Neural progenitor cell (in vitro differentiated cells): ENCODE data around the gene ARHGAP26. TPM values are rescaled to one million over a fixed set of nuclear protein-coding genes. Genes with fewer than 3 reads are reported as not detected.

Source experiments
- DNase-seq: peaks from one replicate; pipeline ENCODE4 v3.0.0-alpha.2; 2016; ENCODE audit warnings: low spot score
- H2AFZ ChIP-seq: fragments of 200-600 bp; sonication (generic); replicated peaks from 2 replicates; pipeline ENCODE4 v1.6.1; 2016; ENCODE audit warnings: antibody characterized with exemption
- H3F3A ChIP-seq: fragments of 200-600 bp; sonication (generic); 2 replicates; pipeline ENCODE4 v1.6.1; 2016; ENCODE audit warnings: antibody characterized with exemption, low read depth
- H3K27ac ChIP-seq: fragments of 200-600 bp; sonication (generic); 2 replicates; pipeline ENCODE4 v1.5.1; 2016; ENCODE audit warnings: mild to moderate bottlenecking
- H3K27me3 ChIP-seq: fragments of 200-600 bp; sonication (generic); 2 replicates; pipeline ENCODE4 v1.6.1; 2016; ENCODE audit warnings: mild to moderate bottlenecking, moderate library complexity
- H3K36me3 ChIP-seq: fragments of 200-600 bp; sonication (generic); 2 replicates; pipeline ENCODE4 v1.5.1; 2016
- H3K4me1 ChIP-seq: fragments of 200-600 bp; sonication (generic); 2 replicates; pipeline ENCODE4 v1.6.1; 2016; ENCODE audit warnings: mixed run types
- H3K4me2 ChIP-seq: fragments of 200-600 bp; sonication (generic); 2 replicates; pipeline ENCODE4 v1.6.1; 2016
- H3K4me3 ChIP-seq: fragments of 200-600 bp; sonication (generic); 2 replicates; pipeline ENCODE4 v1.5.1; 2016
- H3K79me2 ChIP-seq: fragments of 200-600 bp; sonication (generic); 2 replicates; pipeline ENCODE4 v1.6.1; 2016; ENCODE audit warnings: low read depth
- H3K9ac ChIP-seq: fragments of 200-600 bp; sonication (generic); 2 replicates; pipeline ENCODE4 v1.6.1; 2016
- H3K9me3 ChIP-seq: fragments of 200-600 bp; sonication (generic); 2 replicates; pipeline ENCODE4 v1.5.1; 2016; ENCODE audit warnings: low read depth
- H4K20me1 ChIP-seq: fragments of 200-600 bp; sonication (generic); 2 replicates; pipeline ENCODE4 v1.6.1; 2016; ENCODE audit warnings: low read depth
- H3K27ac Mint-ChIP-seq: 3 replicates; pipeline ENCODE4 v1.8.0; 2021; ENCODE audit warnings: mixed read lengths
- H3K27me3 Mint-ChIP-seq: 2 replicates; pipeline ENCODE4 v1.8.0; 2022; ENCODE audit warnings: low read depth, mild to moderate bottlenecking, inconsistent platforms, moderate library complexity, mixed read lengths; ENCODE audit not compliant: insufficient read depth
- H3K36me3 Mint-ChIP-seq: 3 replicates; pipeline ENCODE4 v1.8.0; 2021; ENCODE audit warnings: mixed read lengths
- H3K4me1 Mint-ChIP-seq: 3 replicates; pipeline ENCODE4 v1.8.0; 2021; ENCODE audit warnings: mixed read lengths
- H3K4me3 Mint-ChIP-seq: 3 replicates; pipeline ENCODE4 v1.8.0; 2021; ENCODE audit warnings: mild to moderate bottlenecking, moderate library complexity, mixed read lengths
- H3K9me3 Mint-ChIP-seq: 3 replicates; pipeline ENCODE4 v1.8.0; 2020; ENCODE audit warnings: mixed read lengths
- CTCF ChIP-seq: fragments of 200-600 bp; sonication (generic); IDR thresholded peaks from 2 replicates; pipeline ENCODE4 v1.5.1; 2017; ENCODE audit warnings: antibody characterized with exemption, mild to moderate bottlenecking
- EZH2 ChIP-seq: fragments of 200-600 bp; sonication (generic); IDR thresholded peaks from 2 replicates; pipeline ENCODE4 v1.6.1; 2017; ENCODE audit warnings: antibody characterized with exemption, mild to moderate bottlenecking, moderate library complexity
- EZH2phosphoT487 ChIP-seq: fragments of 200-600 bp; sonication (generic); IDR thresholded peaks from 2 replicates; pipeline ENCODE4 v1.6.1; 2017; ENCODE audit warnings: antibody characterized with exemption
- total RNA-seq: library from RNA; depleted of rRNA; stranded (reverse); fragments of >200 nt; gene quantifications from 2 replicates; pipeline ENCODE4 v1.2.3, GENCODE V29; 2015; ENCODE audit warnings: low replicate concordance

ARHGAP26 gene
- total RNA-seq, 1 donor from 2014 or later = 7.0 TPM

GRCh38 chr5:142870532-142871362 lies 100.6 kb downstream of the ARHGAP26 start:
- Histone ChIP-seq H3K4me2 (no peak overlapping the region), H3K27me3 (no peaks in the 10 kb centered on the region), H3K27ac (no peak overlapping the region), H3F3A (no peaks in the 10 kb centered on the region), H3K9me3 (no peaks in the 10 kb centered on the region), H3K9ac (no peak overlapping the region), H3K4me1 (no peaks in the 10 kb centered on the region), H3K36me3 (no peaks in the 10 kb centered on the region), H4K20me1 (no peaks in the 10 kb centered on the region), H3K4me3 (no peak overlapping the region), H2AFZ (no peak overlapping the region), H3K79me2 (no peaks in the 10 kb centered on the region)
- peaks cover 4% of the 10 kb centered on the region for H3K27me3 Mint-ChIP-seq
- peaks cover 10% of the 10 kb centered on the region for H3K4me1 Mint-ChIP-seq
- H3K36me3 Mint-ChIP-seq = no peaks in the 10 kb centered on the region
- H3K9me3 Mint-ChIP-seq = no peaks in the 10 kb centered on the region
- no peak for DNase-seq
- TF ChIP-seq EZH2 = no peak
- TF ChIP-seq EZH2phosphoT487 = no peak
- no peak for TF ChIP-seq CTCF
- H3K4me3 Mint-ChIP-seq = no peak overlapping the region
- H3K27ac Mint-ChIP-seq = no peak overlapping the region

- Histone ChIP-seq H3K27me3 (no peaks in the 10 kb centered on the region), H4K20me1 (no peaks in the 10 kb centered on the region), H3K79me2 (no peaks in the 10 kb centered on the region), H3K27ac (no peak overlapping the region), H3K4me3 (no peak overlapping the region), H3K36me3 (no peaks in the 10 kb centered on the region), H3K4me1 (no peaks in the 10 kb centered on the region), H3K9me3 (no peaks in the 10 kb centered on the region), H3K4me2 (no peak overlapping the region), H2AFZ (no peak overlapping the region), H3F3A (no peaks in the 10 kb centered on the region), H3K9ac (no peak overlapping the region)
- no peak for TF ChIP-seq EZH2phosphoT487
- TF ChIP-seq EZH2 = no peak
- Mint-ChIP-seq H3K4me1 (peaks cover 9% of the 10 kb centered on the region), H3K4me3 (no peak overlapping the region), H3K27me3 (peaks cover 4% of the 10 kb centered on the region), H3K36me3 (no peaks in the 10 kb centered on the region), H3K27ac (no peak overlapping the region), H3K9me3 (no peaks in the 10 kb centered on the region)
- DNase-seq = no peak
Measured at GRCh38 chr5:142871363-142872193, 101.4 kb downstream of the ARHGAP26 start.

GRCh38 chr5:142872217-142872616 lies 102.0 kb downstream of the ARHGAP26 start:
- H3K4me2 ChIP-seq = no peak overlapping the region
- no peaks in the 10 kb centered on the region for H4K20me1 ChIP-seq
- H2AFZ ChIP-seq = no peak overlapping the region
- H3K79me2 ChIP-seq = no peaks in the 10 kb centered on the region
- Mint-ChIP-seq H3K27ac (no peak overlapping the region), H3K27me3 (peaks cover 4% of the 10 kb centered on the region), H3K4me1 (peaks cover 8% of the 10 kb centered on the region), H3K4me3 (no peak overlapping the region), H3K36me3 (no peaks in the 10 kb centered on the region), H3K9me3 (no peaks in the 10 kb centered on the region)
- H3K9me3 ChIP-seq = no peaks in the 10 kb centered on the region
- no peak for TF ChIP-seq CTCF
- no peak for TF ChIP-seq EZH2
- TF ChIP-seq EZH2phosphoT487 = no peak
- H3K4me3 ChIP-seq = no peak overlapping the region
- DNase-seq = no peak
- no peaks in the 10 kb centered on the region for H3K36me3 ChIP-seq
- H3K4me1 ChIP-seq = no peaks in the 10 kb centered on the region
- no peaks in the 10 kb centered on the region for H3K27me3 ChIP-seq
- no peak overlapping the region for H3K9ac ChIP-seq
- no peak overlapping the region for H3K27ac ChIP-seq
- H3F3A ChIP-seq = no peaks in the 10 kb centered on the region
